K562 (cell line): ENCODE results near the gene FOXJ3. TPM values are rescaled to one million over a fixed set of nuclear protein-coding genes. Genes with fewer than 3 reads are reported as not detected.

Experiments
- ARID3A ChIP-seq: IDR thresholded peaks from 2 replicates; pipeline ENCODE4 v1.6.1; 2012; ENCODE audit warnings: low read depth, low read length, improper control_type of control experiment, borderline replicate concordance
- CHD1 ChIP-seq: fragments of 200-600 bp; sonication (generic); IDR thresholded peaks from one replicate; pipeline ENCODE4 v1.6.1; 2012; ENCODE audit warnings: mild to moderate bottlenecking, moderate library complexity, low read length, inconsistent platforms
- CHD2 ChIP-seq: IDR thresholded peaks from 2 replicates; pipeline ENCODE4 v1.6.1; 2011; ENCODE audit warnings: low read depth, low read length
- COPS2 ChIP-seq: fragments of 450-650 bp; conservative IDR thresholded peaks from 2 replicates; pipeline ENCODE4 v1.6.1; 2016; ENCODE audit warnings: mild to moderate bottlenecking, moderate library complexity
- HDAC1 ChIP-seq, 2 experiments: fragments of 450-650 bp; IDR thresholded peaks; 2 replicates each; pipeline ENCODE4 v1.6.1; 2016 to 2017; ENCODE audit warnings: inconsistent platforms in 1 of 2, mild to moderate bottlenecking in 1 of 2, moderate library complexity in 1 of 2
- HMG20A ChIP-seq: fragments of 450-650 bp; formaldehyde crosslinking; conservative IDR thresholded peaks from 2 replicates; pipeline ENCODE4 v1.4.0; 2020; ENCODE audit warnings: mild to moderate bottlenecking, mixed read lengths
- JUND ChIP-seq, 2 experiments: IDR thresholded peaks; 2 replicates in 1 of 2; 3 replicates in 1 of 2; pipeline ENCODE4 v1.6.1; 2011; ENCODE audit warnings: borderline replicate concordance in 2 of 2, low read depth in 2 of 2, low read length in 2 of 2, improper control_type of control experiment in 1 of 2, missing biosample characterization in 1 of 2, missing genetic modification characterization in 1 of 2, missing genetic modification reagents in 1 of 2
- NFE2L1 ChIP-seq: fragments of 450-650 bp; IDR thresholded peaks from 2 replicates; pipeline ENCODE4 v1.6.1; 2016; ENCODE audit warnings: missing genetic modification characterization, low read depth, mild to moderate bottlenecking, missing compliant biosample characterization, moderate library complexity, borderline replicate concordance
- NR4A1 ChIP-seq, 2 experiments: fragments of 250-450 bp in 1 of 2; fragments of 450-650 bp in 1 of 2; sonication (Bioruptor Pico) in 1 of 2; IDR thresholded peaks; 2 replicates each; pipeline versions ENCODE4 v1.4.0 to v1.6.1; 2016 to 2020; ENCODE audit warnings: mild to moderate bottlenecking in 2 of 2, missing compliant biosample characterization in 1 of 2, missing genetic modification characterization in 1 of 2, moderate library complexity in 1 of 2
- RB1 ChIP-seq: fragments of 450-650 bp; IDR thresholded peaks from 2 replicates; pipeline ENCODE4 v1.6.1; 2017; ENCODE audit warnings: low read depth, mild to moderate bottlenecking
- TAF15 ChIP-seq: fragments of 200-400 bp; formaldehyde crosslinking; IDR thresholded peaks from 2 replicates; pipeline ENCODE4 v1.6.1; 2017; ENCODE audit warnings: mild to moderate bottlenecking, low read depth, low read length, moderate library complexity
- TEAD4 ChIP-seq, 2 experiments: sonication (generic) in 1 of 2; formaldehyde crosslinking in 1 of 2; IDR thresholded peaks; 2 replicates each; pipeline versions ENCODE4 v1.6.1 to v1.8.0; 2012 to 2022; ENCODE audit warnings: borderline replicate concordance in 1 of 2, inconsistent platforms in 1 of 2, low read length in 1 of 2, mild to moderate bottlenecking in 1 of 2, missing genetic modification reagents in 1 of 2
- TRIM28 ChIP-seq: fragments of 450-650 bp; IDR thresholded peaks from 2 replicates; pipeline ENCODE4 v1.6.1; 2017
- ZFP30 ChIP-seq: fragments of 250-450 bp; sonication (Bioruptor Pico); IDR thresholded peaks from 2 replicates; pipeline ENCODE4 v1.8.0; 2022; ENCODE audit warnings: moderate library complexity, mild to moderate bottlenecking, inconsistent platforms, borderline replicate concordance
- ZNF239 ChIP-seq: fragments of 250-450 bp; sonication (Bioruptor Pico); IDR thresholded peaks from 2 replicates; pipeline ENCODE4 v1.4.0; 2020; ENCODE audit warnings: mild to moderate bottlenecking
- ZNF431 ChIP-seq: sonication (generic); formaldehyde crosslinking; IDR thresholded peaks from 2 replicates; pipeline ENCODE4 v1.8.0; 2022; ENCODE audit warnings: mild to moderate bottlenecking, missing genetic modification reagents
- ZNF717 ChIP-seq: fragments of 250-450 bp; sonication (Bioruptor Pico); IDR thresholded peaks from 2 replicates; pipeline ENCODE4 v1.5.0; 2021
- polyA plus RNA-seq, 8 experiments: library from polyadenylated mRNA; depleted of rRNA in 4 of 8; stranded (reverse) in 5 of 8; unstranded in 3 of 8; fragments of >200 nt; fragmentation: Nextera tagmentation in 2 of 8; fragmentation: Illumina TruSeq in 1 of 8; extraction: Ambion mirVana in 2 of 8; extraction: Trizol in 1 of 8; gene quantifications; 2 replicates each; pipeline versions ENCODE4 v1.2.1 to v1.2.3, GENCODE V29; 2011 to 2014; ENCODE audit warnings: inconsistent platforms in 1 of 8, missing spikeins in 1 of 8
- total RNA-seq, 7 experiments: library from RNA; depleted of rRNA in 6 of 7; stranded (reverse); fragments of >200 nt in 6 of 7; fragmentation: Illumina TruSeq in 2 of 7; extraction: Trizol in 2 of 7; gene quantifications; 2 replicates each; pipeline versions ENCODE4 v1.2.1 to v1.2.3, GENCODE V29; 2011 to 2021; ENCODE audit warnings: low replicate concordance in 1 of 7
- TF ChIP-seq, protein P1 (sequence below), 2 experiments: fragments of 200-800 bp in 1 of 2; sonication (Bioruptor generic) in 1 of 2; sonication (generic) in 1 of 2; formaldehyde crosslinking in 1 of 2; IDR thresholded peaks in 1 of 2; conservative IDR thresholded peaks in 1 of 2; 2 replicates each; pipeline versions ENCODE4 v1.5.0 to v1.6.1; 2016 to 2020; ENCODE audit warnings: missing compliant biosample characterization in 1 of 2, missing genetic modification characterization in 1 of 2, missing genetic modification reagents in 1 of 2
- TF ChIP-seq, protein P2 (sequence below): sonication (generic); formaldehyde crosslinking; IDR thresholded peaks from 2 replicates; pipeline ENCODE4 v1.8.0; 2022; ENCODE audit warnings: mild to moderate bottlenecking, missing genetic modification reagents
- TF ChIP-seq, protein P3 (sequence below): fragments of 450-650 bp; formaldehyde crosslinking; IDR thresholded peaks from 2 replicates; pipeline ENCODE4 v1.4.0; 2020; ENCODE audit warnings: mild to moderate bottlenecking, mixed read lengths

FOXJ3 gene
- total and polyA plus RNA-seq, 9 of the 15 experiments (the other 6 are each of a cell fraction or from before 2014, with no cell fraction given), result 8.7 to 35.3 (median 23.4) TPM

DNA sequence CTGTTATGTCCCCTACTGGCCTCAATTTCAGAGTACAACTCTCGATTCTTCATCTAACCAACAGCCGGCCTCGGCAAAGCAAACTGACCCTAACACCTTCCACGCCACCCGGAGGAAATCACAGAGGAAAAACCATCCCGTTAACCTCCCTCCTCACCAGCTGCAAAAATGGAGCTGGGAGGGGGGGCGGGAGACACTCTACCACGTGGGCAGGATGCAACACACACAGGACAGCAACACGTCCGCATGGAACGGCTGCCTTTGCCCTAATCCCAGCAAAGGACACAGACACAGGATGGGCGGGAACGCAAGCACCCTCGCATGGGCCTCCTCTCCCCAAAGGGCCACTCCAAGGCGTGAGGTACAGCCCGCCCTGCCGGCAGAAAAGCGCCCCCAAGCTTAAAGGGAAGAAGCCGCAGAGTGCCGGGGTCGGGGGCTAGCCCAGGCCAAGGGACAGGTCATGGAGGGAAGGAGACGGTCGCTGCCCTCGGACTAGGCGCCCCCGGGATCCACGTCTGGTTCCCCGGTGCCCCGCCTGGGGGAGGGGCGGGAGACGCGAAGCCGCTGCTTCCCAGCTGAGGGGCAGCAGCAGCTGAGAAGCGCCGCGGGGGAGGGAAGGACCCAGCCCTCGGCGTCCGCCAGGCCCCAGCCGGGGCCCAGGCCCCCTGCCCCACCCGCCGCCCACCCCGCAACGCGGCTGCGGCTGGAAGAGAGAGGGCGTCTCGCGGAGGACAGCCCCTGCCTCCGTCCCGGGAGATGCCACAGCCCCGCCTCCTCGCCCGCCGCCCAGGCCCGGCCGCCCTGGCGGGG is 590 bp downstream of the FOXJ3 start (continued):
- TF ChIP-seq ZNF239 (CRISPR knock-in tag) (no peak), NR4A1 (CRISPR knock-in tag; IDR thresholded peaks at IDR 0.05) (no peak), NR4A1 (tag; IDR thresholded peaks at IDR 0.05) (0 out of 2 replicates have a peak, but pooled peaks have one; percentile 16), ZNF431 (CRISPR knock-in tag) (0 out of 2 replicates have a peak, but pooled peaks have one; percentile 9), NFE2L1 (no peak), CHD1 (peak; percentile 58), COPS2 (no peak), HMG20A (CRISPR knock-in tag) (no peak), TEAD4 (IDR thresholded peaks at IDR 0.05; ENCODE audit: low read length) (no peak), TEAD4 (CRISPR knock-in tag; IDR thresholded peaks at IDR 0.05; ENCODE audit: borderline replicate concordance) (no peak), TAF15 (no peak), RB1 (no peak), TRIM28 (no peak), ARID3A (no peak), JUND (IDR thresholded peaks at IDR 0.05; ENCODE audit: borderline replicate concordance, low read depth, low read length) (0 out of 2 replicates have a peak, but pooled peaks have one; percentile 28), JUND (tag; IDR thresholded peaks at IDR 0.05; ENCODE audit: borderline replicate concordance, low read depth, low read length) (no peak), CHD2 (peak; percentile 30; the same call in 1 of the 2 replicates), ZNF717 (CRISPR knock-in tag) (no peak), ZFP30 (CRISPR knock-in tag) (no peak), HDAC1 (IDR thresholded peaks at IDR 0.05) (peak in 1 of 2 experiments; percentile 92; a peak in 2 of 4 replicates)
- TF ChIP-seq, protein P1, sequence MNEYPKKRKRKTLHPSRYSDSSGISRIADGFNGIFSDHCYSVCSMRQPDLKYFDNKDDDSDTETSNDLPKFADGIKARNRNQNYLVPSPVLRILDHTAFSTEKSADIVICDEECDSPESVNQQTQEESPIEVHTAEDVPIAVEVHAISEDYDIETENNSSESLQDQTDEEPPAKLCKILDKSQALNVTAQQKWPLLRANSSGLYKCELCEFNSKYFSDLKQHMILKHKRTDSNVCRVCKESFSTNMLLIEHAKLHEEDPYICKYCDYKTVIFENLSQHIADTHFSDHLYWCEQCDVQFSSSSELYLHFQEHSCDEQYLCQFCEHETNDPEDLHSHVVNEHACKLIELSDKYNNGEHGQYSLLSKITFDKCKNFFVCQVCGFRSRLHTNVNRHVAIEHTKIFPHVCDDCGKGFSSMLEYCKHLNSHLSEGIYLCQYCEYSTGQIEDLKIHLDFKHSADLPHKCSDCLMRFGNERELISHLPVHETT (CRISPR knock-in tag; conservative IDR thresholded peaks at IDR 0.05 in 1 of 2, IDR thresholded peaks at IDR 0.05 in 1 of 2), result no peak
- TF ChIP-seq, protein P2, sequence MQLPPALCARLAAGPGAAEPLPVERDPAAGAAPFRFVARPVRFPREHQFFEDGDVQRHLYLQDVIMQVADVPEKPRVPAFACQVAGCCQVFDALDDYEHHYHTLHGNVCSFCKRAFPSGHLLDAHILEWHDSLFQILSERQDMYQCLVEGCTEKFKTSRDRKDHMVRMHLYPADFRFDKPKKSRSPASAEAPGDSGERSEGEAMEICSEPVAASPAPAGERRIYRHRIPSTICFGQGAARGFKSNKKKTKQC, result peak; percentile 23; the same call in 1 of the 2 replicates
- TF ChIP-seq, protein P3, sequence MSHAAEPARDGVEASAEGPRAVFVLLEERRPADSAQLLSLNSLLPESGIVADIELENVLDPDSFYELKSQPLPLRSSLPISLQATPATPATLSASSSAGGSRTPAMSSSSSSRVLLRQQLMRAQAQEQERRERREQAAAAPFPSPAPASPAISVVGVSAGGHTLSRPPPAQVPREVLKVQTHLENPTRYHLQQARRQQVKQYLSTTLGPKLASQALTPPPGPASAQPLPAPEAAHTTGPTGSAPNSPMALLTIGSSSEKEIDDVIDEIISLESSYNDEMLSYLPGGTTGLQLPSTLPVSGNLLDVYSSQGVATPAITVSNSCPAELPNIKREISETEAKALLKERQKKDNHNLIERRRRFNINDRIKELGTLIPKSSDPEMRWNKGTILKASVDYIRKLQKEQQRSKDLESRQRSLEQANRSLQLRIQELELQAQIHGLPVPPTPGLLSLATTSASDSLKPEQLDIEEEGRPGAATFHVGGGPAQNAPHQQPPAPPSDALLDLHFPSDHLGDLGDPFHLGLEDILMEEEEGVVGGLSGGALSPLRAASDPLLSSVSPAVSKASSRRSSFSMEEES, result no peak
